ENCODE measurements around the gene PI16.

DNA sequence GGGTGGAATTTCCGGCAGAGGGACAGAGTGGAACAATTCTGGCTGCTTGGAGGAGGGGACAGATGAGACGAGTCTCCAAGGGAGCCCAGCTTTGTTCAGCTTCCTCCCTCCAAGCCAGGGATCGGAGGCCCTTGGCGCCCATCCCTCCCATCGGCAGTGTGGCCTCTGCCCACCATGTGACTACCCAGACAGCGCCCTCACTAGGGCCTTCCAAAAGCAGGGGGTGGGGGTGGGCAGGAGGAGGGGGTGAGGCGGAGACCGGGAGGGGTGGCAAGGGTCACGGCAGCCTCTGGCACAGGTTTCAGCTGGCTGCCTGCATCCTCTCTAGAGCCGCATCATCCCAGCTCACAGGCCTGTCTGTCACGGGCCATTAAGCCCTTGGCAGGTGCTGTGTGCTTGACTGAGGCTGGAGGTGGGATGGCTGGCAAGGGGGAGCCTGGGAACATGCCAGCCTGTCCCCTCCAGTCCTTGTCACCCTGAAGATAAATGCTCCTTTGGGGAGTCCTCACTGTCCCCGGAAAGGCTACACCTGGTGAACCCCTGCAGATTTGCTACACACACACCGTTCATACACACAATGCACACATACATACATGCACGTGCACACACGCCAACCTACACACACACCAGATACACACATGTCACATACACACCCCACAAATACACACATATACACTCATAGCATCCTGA is 44.7 kb downstream of the PI16 start:
- TF ChIP-seq, protein P1, sequence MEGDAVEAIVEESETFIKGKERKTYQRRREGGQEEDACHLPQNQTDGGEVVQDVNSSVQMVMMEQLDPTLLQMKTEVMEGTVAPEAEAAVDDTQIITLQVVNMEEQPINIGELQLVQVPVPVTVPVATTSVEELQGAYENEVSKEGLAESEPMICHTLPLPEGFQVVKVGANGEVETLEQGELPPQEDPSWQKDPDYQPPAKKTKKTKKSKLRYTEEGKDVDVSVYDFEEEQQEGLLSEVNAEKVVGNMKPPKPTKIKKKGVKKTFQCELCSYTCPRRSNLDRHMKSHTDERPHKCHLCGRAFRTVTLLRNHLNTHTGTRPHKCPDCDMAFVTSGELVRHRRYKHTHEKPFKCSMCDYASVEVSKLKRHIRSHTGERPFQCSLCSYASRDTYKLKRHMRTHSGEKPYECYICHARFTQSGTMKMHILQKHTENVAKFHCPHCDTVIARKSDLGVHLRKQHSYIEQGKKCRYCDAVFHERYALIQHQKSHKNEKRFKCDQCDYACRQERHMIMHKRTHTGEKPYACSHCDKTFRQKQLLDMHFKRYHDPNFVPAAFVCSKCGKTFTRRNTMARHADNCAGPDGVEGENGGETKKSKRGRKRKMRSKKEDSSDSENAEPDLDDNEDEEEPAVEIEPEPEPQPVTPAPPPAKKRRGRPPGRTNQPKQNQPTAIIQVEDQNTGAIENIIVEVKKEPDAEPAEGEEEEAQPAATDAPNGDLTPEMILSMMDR (IDR thresholded peaks at IDR 0.05; ENCODE audit: extremely low read depth in 1 of 2, insufficient read depth in 1 of 2, low read depth in 1 of 2, low read length in 2 of 2): no peak
- no peak for TF ChIP-seq JUN (IDR thresholded peaks at IDR 0.05; ENCODE audit: borderline replicate concordance, insufficient read depth, insufficient read length, low read depth)
- TF ChIP-seq POLR2AphosphoS5 (IDR thresholded peaks at IDR 0.05; ENCODE audit: insufficient read depth, low read depth, low read length): no peak
- TF ChIP-seq MYC (IDR thresholded peaks at IDR 0.05; ENCODE audit: low read depth, low read length): no peak
- TF ChIP-seq POLR2A (IDR thresholded peaks at IDR 0.05; ENCODE audit: low read depth, low read length): no peak
- no peak for TF ChIP-seq EZH2 (IDR thresholded peaks at IDR 0.05; ENCODE audit: borderline replicate concordance, low read depth, low read length, severe bottlenecking)
- TF ChIP-seq FOS (IDR thresholded peaks at IDR 0.05; ENCODE audit: borderline replicate concordance, insufficient read depth, low read length): no peak
- TF ChIP-seq, protein P2, sequence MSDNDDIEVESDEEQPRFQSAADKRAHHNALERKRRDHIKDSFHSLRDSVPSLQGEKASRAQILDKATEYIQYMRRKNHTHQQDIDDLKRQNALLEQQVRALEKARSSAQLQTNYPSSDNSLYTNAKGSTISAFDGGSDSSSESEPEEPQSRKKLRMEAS (IDR thresholded peaks at IDR 0.05; ENCODE audit: insufficient read depth, insufficient read length): no peak
